ENCODE results near the gene CCDC126.

Gene CCDC126

GRCh38 chr7:23658831-23659427, 61.7 kb downstream of the CCDC126 start:
- no peaks in the 10 kb centered on the region; the same call in 1 of the 2 replicates for H3K36me3 ChIP-seq (ENCODE audit: insufficient read depth, low read length)
- TF ChIP-seq CTCF (IDR thresholded peaks at IDR 0.05; ENCODE audit: low read length) (no peak), EZH2 (IDR thresholded peaks at IDR 0.05; ENCODE audit: borderline replicate concordance, low read length) (no peak)
- H3K4me3 ChIP-seq (ENCODE audit: low read depth, low read length, poor library complexity, severe bottlenecking) = no peak overlapping the region
- H3K27me3 ChIP-seq (ENCODE audit: insufficient read depth, low read length) = no peaks in the 10 kb centered on the region
- H3K9me2 ChIP-seq (ENCODE audit: low read depth, low read length) = no peaks in the 10 kb centered on the region
- H3K79me2 ChIP-seq (ENCODE audit: insufficient read depth, low read length) = no peaks in the 10 kb centered on the region
- H3K9ac ChIP-seq (ENCODE audit: low read length) = no peak overlapping the region
- no peak overlapping the region for H3K4me2 ChIP-seq (ENCODE audit: low read length)
- H3K4me1 ChIP-seq (ENCODE audit: insufficient read depth, low read length, severe bottlenecking) = no peaks in the 10 kb centered on the region
- no peaks in the 10 kb centered on the region for H4K20me1 ChIP-seq (ENCODE audit: insufficient read depth, low read length)
- H3K27ac ChIP-seq (ENCODE audit: low read depth, low read length, poor library complexity, severe bottlenecking) = no peak overlapping the region
- no peak overlapping the region for H2AFZ ChIP-seq (ENCODE audit: low read length)
- H3F3A ChIP-seq (ENCODE audit: insufficient read depth, low read length) = no peaks in the 10 kb centered on the region
- H3K9me3 ChIP-seq (ENCODE audit: low read length) = peaks cover 25% of the 10 kb centered on the region

GRCh38 chr7:23661385-23661784, 64.2 kb downstream of the CCDC126 start:
- Histone ChIP-seq H3K4me3 (ENCODE audit: low read depth, low read length, poor library complexity, severe bottlenecking) (no peak overlapping the region), H3K27ac (ENCODE audit: low read depth, low read length, poor library complexity, severe bottlenecking) (no peak overlapping the region), H4K20me1 (ENCODE audit: insufficient read depth, low read length) (no peaks in the 10 kb centered on the region), H3K79me2 (ENCODE audit: insufficient read depth, low read length) (no peaks in the 10 kb centered on the region), H3K9ac (ENCODE audit: low read length) (no peak overlapping the region), H3F3A (ENCODE audit: insufficient read depth, low read length) (no peaks in the 10 kb centered on the region), H2AFZ (ENCODE audit: low read length) (no peak overlapping the region), H3K27me3 (ENCODE audit: insufficient read depth, low read length) (0 out of 2 replicates have a peak, but pooled peaks cover 3% of the 10 kb centered on the region), H3K9me2 (ENCODE audit: low read depth, low read length) (no peaks in the 10 kb centered on the region), H3K4me1 (ENCODE audit: insufficient read depth, low read length, severe bottlenecking) (no peaks in the 10 kb centered on the region), H3K9me3 (ENCODE audit: low read length) (peaks cover 14% of the 10 kb centered on the region; the same call in 1 of the 2 replicates), H3K4me2 (ENCODE audit: low read length) (no peak overlapping the region), H3K36me3 (ENCODE audit: insufficient read depth, low read length) (no peaks in the 10 kb centered on the region; the same call in 1 of the 2 replicates)
- no peak for TF ChIP-seq CTCF (IDR thresholded peaks at IDR 0.05; ENCODE audit: low read length)
- TF ChIP-seq EZH2 (IDR thresholded peaks at IDR 0.05; ENCODE audit: borderline replicate concordance, low read length) = no peak

GRCh38 chr7:23662124-23662983, 65.2 kb downstream of the CCDC126 start:
- no peaks in the 10 kb centered on the region for H3K79me2 ChIP-seq (ENCODE audit: insufficient read depth, low read length)
- no peak for TF ChIP-seq CTCF (IDR thresholded peaks at IDR 0.05; ENCODE audit: low read length)
- TF ChIP-seq EZH2 (IDR thresholded peaks at IDR 0.05; ENCODE audit: borderline replicate concordance, low read length) = no peak
- no peak overlapping the region for H3K4me3 ChIP-seq (ENCODE audit: low read depth, low read length, poor library complexity, severe bottlenecking)
- H3K4me2 ChIP-seq (ENCODE audit: low read length) = no peak overlapping the region
- H3K27ac ChIP-seq (ENCODE audit: low read depth, low read length, poor library complexity, severe bottlenecking) = no peak overlapping the region
- no peaks in the 10 kb centered on the region for H3K9me2 ChIP-seq (ENCODE audit: low read depth, low read length)
- H3K4me1 ChIP-seq (ENCODE audit: insufficient read depth, low read length, severe bottlenecking) = no peaks in the 10 kb centered on the region
- H4K20me1 ChIP-seq (ENCODE audit: insufficient read depth, low read length) = no peaks in the 10 kb centered on the region
- no peak overlapping the region for H2AFZ ChIP-seq (ENCODE audit: low read length)
- H3K27me3 ChIP-seq (ENCODE audit: insufficient read depth, low read length) = 0 out of 2 replicates have a peak, but pooled peaks cover 3% of the 10 kb centered on the region
- no peak overlapping the region for H3K9ac ChIP-seq (ENCODE audit: low read length)
- H3K9me3 ChIP-seq (ENCODE audit: low read length) = peaks cover 14% of the 10 kb centered on the region; the same call in 1 of the 2 replicates
- H3F3A ChIP-seq (ENCODE audit: insufficient read depth, low read length) = no peaks in the 10 kb centered on the region
- H3K36me3 ChIP-seq (ENCODE audit: insufficient read depth, low read length) = no peaks in the 10 kb centered on the region; the same call in 1 of the 2 replicates
